ENCODE measurements around the gene CCDC85B.

CCDC85B gene

DNA sequence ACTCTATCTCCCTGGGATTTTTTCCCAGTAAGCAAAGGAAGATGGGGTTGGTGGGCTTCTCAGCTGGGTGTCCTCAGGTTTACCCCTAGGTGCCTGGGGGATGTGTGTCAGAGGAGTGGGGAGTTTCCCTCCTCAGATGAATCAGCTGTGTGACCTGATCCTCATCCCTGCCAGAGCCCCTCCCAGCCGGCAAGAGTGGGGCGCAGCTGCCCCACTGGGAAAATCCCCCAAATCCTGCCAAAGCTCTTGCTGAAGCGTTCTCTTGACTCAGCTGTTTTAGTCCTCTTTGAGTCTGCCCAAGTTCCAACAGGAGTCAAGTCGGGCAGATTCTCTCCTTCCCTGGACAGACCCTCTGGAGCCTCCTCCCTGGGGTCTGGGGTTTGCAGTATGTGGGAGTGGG, 22.4 kb downstream of the CCDC85B start:
- DNase-seq = no peak

DNA sequence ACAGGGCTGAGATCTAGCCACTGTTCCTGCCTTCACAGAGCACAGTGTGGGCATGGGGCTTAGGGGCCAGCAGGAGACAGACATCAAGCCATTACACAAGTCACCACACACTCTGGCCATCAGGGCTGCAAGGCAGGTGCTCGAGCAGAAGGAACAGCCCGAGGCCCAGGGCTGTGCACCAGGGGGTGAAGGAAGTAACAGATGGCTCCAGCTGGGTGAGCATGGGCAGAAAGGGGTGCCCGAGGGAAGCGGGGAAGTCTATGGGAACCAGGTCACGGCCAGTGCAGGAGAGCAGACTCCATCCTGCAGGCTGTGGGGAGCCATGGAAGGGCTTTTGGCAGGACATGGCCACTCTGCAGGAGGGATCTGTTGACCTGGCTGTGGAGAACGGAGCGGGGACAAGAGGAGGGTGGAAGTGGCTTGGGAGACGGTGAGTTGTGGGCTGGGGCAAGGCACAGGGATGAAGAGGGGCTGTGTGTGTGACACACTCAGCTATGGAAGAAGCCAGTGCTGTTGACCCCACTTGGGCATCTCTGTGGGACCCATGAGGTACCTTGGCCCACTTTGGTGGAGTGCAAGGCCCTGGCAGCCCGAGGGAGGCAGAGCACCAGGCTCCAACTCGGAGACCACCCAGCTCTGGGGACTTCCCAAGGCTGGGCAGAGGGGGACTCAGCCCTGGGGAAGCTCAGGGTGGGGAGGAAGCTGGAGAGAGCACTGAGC, 24.8 kb downstream of the CCDC85B start:
- no peak for DNase-seq

DNA sequence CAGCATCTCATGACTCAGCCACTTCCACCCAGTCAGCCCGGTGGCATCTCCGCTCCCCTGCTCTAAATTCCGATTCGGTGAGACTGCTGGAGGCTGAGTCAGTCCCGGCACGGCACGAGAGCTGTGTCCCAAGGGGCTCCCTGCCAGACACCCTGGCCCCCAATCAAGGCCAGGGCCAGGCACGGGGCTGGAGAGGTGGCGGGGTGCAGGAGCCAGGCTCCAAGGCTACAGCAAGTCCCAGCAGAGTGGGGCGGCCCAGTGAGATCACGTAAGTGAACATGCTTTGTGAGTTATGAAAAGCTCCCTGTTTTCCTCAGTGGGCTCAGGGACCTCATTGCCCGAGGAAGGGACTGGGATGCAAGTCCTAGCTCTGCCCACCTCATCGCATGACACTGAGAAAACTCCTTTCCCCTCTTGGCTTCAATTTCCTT, 25.4 kb downstream of the CCDC85B start:
- DNase-seq = no peak

DNA sequence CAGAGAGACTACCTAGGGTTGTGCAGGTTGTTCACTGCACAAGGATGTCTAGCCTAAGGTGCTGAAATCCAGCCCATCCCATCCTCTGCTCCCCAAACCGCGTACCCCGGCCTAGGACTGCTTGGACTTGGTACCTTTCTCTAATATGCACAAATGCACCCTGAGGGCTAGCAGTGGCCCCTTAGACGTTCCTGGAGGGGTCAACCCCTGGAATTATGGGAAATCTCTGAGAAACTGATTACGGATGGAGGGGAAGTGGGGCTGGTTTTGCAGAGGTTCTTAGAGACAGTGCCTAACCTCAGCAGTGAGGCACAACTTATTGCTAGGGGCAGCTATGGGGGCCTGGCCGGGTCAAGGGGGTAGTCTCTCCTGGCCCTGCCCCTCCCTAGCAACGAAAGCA, 25.9 kb downstream of the CCDC85B start:
- DNase-seq = no peak

DNA sequence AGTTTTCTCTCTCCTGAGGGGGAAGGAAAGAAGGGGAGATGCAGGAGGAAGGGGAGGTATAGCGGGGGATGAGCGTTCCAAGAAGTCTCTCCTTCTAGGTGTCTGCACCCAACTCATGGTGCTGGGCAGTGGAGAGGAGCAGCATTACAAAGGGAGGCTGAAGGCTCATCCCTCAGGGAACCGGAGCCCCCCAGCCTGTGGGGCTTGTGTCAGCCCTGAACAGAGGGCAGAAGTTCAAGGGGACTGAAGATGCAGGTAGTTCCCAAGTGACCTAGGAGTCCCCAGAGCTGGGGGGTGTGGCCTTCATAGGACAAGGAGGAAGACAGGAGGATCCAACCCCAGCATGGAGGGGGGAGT, 26.6 kb downstream of the CCDC85B start:
- no peak for DNase-seq

DNA sequence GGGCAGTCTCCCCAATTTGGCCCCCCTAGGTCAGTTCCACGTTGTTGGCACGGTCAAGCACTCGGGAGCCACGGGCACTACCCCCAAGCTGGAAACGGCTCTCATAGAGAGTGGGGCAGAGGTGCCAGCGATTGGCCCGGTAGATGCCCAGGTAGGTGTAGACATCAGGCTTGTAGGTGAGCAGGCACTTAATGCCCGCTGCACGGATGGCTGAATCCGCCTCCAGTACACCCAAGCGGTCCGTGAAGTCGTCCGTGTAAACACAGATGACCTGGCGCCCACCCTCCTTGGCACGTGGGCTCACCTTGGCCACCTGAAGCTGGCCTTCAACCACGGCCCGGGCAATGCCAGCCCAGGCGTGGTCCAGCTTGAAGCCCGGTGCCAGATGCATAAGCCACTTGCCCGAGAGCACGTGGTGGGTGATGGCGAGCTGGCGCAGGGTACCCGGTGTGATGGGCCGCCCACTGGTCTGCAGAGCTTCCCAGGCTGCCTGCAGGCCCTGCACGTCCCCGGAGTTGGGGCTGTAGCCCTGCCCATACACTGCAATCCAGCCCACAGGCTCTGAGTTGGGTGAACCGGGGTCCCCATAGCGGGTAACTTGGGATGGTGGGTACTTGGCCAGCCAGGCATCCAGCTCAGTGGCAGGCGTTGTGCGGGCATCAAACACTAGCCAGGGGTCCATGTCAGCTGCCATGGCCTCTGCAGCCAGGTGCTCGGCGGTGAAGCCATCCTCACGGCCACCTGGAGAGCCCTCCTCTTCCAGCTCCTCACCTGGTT, 27.1 kb downstream of the CCDC85B start:
- DNase-seq = no peak

DNA sequence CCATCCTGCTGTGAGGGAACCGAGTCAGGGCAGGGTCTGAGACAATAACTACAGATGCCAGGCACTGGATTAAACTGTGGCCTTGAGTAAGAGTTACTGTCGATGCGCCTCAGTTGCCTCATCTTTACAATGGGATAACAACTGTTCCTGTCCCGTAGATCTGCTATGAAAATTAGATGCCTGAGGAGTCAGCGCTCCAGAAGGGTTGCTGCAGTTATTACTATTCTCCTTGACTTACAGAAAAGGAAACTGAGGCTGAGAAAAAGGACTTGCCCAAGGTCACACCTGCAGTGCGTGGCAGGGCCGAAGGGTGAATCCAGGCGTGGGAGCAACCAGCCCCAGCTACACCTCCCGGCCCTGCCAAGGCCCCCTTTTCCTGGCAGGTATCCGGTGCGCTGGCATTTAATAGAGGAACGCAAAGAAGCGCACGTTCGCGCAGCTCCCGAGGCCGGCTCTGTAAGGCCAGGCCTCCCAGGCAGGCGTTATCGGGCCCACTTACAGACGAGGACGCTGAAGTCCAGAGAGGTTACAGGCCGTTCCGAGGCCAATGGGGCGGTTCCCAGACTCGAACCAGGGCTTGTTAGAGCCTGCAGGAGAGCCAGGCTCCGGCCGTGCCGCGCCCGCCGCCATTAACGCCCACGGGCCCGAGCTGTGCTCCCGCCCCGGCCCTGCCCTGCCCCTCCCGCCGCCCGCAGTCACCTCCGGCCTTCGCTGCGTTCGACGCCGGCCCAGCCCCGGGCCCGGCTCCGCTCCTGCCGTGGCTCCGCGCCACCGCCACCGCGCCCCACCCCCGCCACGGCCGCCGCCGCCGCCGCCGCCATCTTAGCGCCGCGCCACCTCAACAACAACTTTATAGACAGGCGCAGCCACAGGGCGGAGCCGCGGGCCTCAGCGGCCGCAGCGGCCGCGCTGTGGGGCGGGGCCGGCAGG, 28.0 kb downstream of the CCDC85B start, which contains the start of gene C11orf68:
C11orf68 (minus strand) TSS at position 852 of the 930 bp plus-strand sequence; CDS start at position 821, 31 bp downstream.
- DNase-seq = no peak

DNA sequence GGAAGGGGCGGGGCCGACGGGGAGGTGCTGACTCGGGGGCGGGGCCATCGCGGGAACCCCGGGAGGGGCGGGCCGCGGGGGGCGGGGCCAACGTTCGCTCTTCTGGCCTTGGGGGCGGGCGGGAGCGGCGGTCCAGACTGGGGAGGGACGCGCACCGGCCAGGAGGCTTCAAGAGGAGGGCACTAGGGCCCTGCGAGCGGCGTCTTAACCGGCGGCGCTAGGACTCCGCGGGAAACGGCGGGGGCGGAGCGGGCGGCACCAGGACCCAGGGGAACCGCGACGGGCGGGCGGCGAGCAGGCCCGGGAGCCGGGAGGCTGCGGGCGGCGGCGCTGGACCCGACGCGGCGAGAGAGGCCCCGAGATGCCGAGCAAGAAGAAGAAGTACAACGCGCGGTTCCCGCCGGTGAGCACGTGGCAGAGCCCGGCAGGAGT, 28.7 kb downstream of the CCDC85B start, which contains the start of gene DRAP1:
DRAP1 (plus strand) TSS at position 286 of the 432 bp plus-strand sequence; CDS start at position 362, 76 bp downstream.
- DNase-seq = peak; percentile 99

DNA sequence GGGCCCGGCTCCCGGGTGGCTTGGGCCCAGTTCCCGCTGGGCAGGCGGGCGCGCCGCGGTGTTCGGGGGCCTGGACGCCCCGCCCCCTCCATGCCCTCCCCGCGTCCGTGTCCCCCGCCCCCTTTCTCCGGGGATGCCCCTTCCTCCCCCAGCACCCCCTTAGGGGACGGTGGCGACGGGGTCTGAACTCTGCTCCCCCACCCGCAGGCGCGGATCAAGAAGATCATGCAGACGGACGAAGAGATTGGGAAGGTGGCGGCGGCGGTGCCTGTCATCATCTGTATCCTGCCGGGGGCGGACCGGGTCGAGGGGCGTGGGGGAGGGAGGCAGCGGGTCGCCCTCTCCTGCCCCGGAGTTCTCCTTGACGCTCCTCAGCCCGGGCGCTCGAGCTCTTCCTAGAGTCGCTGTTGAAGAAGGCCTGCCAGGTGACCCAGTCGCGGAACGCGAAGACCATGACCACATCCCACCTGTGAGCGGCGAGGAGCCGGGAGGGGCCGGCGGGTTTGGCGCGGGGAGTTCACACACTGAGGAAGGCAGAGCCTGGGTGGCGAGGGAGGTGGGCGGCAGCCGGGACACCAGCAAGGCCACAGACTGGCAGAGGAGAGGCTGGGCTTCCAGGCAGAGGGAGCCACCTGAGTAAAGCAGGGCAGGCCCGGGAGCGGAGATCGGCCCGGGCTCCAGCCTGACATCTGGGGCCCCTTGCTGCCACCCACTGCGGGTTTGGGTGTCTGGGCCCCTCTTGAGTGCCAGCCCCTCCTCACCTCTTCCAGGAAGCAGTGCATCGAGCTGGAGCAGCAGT, 29.3 kb downstream of the CCDC85B start:
- DNase-seq = peak; percentile 70

DNA sequence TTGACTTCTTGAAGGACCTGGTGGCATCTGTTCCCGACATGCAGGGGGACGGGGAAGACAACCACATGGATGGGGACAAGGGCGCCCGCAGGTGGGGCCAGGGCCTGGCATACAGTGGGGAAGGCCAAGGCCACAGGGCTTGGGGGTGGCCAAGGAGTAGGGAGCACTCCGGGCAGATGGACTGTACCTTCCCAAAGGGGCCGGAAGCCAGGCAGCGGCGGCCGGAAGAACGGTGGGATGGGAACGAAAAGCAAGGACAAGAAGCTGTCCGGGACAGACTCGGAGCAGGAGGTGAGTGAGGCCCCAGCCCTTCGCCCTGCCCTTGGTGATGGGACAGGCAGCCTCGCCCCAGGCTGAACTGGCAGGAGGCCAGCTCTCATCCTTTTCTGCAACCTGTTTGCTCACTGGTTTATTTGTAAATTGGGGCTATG, 29.9 kb downstream of the CCDC85B start:
- DNase-seq = no peak

DNA sequence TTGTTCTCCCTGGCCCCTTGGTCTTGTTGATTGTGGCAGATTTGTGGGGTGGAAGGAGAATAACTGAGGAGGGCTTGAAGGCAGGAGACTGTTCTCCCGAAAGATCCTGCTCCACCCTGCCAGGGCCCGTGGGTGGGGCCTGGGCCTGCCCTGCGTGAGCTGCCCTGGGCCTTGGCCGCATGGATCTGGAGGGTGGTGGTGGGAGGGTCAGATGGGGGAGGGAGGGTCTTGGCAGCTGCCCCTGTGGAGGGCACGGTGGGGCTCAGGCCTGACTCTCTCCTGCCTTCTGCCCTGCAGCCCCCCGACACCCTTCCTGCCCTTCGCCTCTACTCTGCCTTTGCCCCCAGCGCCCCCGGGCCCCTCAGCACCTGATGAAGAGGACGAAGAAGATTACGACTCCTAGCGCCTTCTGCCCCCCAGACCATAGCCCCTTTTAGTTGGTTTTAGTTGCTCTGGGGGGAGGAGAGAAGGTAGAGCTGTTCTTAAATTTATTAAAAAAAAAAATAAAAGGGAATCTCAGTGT, 30.6 kb downstream of the CCDC85B start:
- DNase-seq = no peak

DNA sequence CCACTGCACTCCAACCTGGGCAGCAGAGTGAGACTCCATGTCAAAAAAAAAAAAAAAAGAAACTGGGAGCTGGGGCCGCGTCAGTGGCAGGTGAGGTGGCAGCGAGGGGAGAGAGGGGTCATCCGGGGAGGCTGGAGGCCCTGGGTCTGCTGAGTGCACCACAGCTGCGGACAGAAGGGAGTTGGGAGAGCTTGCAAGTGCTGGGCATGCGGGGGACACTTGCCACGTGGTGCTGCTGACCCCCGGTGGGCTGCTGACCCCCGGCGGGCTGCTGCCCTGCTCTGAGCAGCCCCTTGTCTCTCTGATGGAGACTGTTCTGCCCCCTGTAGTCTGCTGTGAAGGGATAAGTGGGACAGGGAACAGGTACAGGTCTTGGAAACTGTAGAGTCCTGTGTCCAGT, 31.4 kb downstream of the CCDC85B start:
- DNase-seq = no peak

DNA sequence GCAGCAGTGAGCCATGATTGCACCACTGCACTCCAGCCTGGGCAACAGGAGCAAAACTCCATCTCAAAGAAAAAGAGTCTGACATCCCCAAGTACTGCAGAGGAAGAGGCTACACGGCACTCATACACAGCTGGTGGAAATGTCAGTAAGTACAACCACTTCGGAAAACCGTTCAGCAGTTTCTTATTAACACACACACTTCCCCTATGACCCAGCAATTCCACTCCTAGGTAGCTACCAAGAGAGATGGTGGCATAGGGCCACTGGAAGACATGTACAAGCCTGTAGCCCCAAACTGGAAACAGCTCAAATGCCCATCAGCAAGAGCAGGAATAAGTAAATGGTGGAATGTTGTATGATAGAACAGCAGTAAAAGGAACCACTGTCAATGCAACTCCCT, 32.1 kb downstream of the CCDC85B start:
- no peak for DNase-seq

DNA sequence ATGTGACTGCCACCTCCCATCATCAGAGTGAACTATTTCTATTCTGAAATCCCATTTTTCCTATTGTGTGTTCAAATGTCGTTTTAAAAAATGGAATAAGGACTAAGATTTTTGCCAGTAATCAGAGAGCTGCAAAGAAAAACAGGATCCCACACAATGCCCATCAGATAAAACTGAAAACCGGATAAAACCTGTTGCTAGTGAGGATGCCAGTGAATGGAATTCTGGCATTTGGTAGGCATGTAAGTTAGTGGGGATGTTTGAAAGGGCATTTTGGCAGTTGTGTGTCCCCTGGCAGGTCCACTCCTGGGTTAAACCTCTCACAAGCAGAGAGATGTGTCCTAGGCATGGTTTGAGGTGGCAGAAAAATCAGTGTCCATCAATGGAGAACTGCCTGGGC, 34.9 kb downstream of the CCDC85B start:
- no peak for DNase-seq

DNA sequence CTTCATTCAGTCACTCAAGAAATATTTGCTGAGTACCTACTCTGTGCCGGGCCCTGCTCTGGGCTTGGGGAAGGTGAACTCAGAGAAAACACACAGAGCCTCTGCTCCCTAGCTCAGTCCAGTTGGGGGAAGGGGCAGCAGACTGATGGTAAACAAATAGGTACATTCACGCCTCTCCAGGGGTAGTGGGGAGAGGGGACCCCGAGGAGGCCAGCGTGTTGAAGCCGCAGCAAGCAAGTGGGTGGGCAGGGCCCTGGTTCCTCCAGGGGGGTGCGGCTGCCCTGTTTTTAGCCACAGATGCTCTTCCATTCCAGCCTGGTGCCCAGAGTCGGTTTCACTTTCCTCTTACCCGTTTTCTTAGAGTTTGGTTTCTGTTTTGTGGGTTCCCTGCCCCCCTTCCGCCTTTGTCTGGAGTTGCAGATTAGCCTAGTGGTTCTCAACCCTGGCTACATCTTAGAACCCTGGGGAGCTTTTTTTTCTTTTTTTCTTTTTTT, 37.5 kb downstream of the CCDC85B start:
- DNase-seq = peak; percentile 83

DNA sequence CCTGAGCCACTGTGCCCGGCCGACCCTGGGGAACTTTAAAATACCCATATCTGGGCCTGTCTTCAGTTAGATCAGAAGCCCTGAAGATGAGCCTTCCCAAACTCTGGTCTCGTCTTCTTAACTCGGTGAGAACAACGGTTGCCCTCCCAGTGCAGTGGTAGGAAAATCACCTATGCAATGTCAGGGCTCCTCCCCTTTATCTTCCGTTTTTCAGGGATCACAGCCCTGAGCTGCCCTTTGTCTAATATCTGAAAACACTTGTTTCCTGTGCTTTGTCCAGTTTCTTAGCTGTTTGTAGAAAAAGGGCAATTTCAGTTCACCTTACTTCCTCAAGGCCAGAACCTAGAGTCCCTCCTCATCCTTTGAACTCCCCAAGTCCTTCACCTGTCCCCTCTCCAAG, 38.2 kb downstream of the CCDC85B start:
- DNase-seq = no peak

DNA sequence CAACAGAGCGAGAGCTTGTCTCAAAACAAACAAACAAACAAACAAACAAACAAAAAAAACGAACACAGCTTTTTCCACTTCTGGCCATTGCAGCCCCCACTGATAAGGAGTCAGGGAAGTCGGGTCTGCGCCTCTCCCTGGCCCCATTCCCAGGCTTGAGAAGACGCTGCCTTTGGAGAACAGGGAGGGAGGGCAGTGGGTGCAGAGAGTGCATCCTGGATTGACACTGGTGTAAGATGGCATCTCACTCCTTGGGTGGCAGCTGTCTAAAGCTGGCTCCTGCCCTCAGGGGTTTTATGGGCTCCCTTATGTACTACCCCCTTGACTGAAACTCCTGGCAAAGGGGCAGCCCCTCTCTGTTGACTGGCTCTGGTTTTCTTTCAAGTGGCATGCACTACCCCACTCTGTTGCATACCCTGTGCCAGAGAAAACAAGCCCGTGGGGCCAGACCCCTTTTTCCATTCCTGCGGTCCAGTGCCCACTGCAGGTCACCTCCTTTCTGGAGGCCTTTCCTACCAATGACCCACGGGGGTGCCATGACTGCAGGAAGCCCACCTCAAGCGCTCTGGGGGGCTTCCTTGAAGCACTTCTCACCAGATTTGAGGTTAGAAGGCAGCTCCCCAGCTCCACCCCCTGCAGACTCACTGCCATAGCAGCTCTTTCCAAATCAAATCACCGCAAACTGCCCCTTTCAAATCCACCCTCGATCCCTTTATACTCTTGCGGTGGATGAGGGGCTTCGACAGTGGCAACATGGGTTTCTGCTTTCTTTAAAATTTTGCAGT, 41.5 kb downstream of the CCDC85B start:
- no peak for DNase-seq

DNA sequence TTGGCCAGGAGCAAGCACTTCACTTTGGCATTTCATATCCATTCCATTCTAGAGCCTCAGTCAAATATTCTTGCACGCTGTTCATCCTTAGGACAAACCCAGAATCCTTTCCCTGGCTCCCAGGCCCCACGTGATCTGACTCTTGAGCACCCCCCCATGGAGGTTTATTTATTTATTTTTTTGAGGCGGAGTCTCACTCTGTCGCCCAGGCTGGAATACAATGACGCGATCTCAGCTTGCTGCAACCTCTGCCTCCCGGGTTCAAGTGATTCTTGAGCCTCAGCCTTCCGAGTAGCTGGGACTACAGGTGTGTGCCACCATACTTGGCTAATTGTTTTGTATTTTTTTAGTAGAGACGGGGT, 42.1 kb downstream of the CCDC85B start:
- DNase-seq = no peak

DNA sequence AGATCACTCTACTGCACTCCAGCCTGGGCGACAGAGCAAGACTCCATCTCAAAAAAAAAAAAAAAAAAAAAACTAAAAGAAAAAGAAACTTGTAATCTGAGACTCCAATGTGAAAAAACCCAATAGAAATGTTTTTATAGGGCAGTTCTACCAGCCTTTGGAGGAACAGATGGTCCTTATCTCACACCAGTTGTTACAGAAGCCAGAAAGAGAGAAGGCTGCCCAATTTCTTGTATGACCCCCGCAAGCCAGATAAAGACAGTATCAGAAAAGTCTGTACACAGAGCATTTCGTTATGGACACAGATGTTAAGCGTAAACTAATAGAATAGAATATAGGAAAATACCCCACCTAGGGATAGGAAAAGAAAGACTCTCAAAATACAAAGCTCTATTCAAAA, 43.5 kb downstream of the CCDC85B start:
- no peak for DNase-seq

DNA sequence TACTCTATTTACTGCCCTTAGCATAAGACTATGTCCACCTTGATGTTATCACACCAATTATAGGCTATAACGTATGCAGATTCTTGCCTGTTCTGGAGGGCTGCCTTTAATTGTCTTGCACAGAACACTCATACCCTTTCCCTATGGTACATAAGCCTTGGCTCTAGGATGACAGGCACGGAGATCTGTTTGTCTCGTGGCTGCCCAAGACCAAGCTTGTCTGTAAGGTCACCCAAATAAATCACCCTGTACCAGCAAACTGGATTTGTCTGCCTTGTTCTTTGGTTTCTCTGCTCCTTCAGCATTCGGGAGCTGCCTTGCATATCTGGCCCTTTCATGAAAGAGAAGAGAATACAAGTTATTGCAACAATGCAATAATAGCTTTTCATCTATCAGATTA, 47.3 kb downstream of the CCDC85B start:
- DNase-seq = no peak

Measured in activated CD4-positive, alpha-beta T cell treated with anti-CD3 and anti-CD28 coated beads for 48 hours (primary cell).